Lung (tissue), 12 donors: ENCODE data around the gene MED12L. TPM values are rescaled to one million over a fixed set of nuclear protein-coding genes. Genes with fewer than 3 reads are reported as not detected.

ENCODE experiments used
- ATAC-seq: fragments of 200-7000 bp; cut with Tn5 transposase; one replicate; pipeline ENCODE4 v1.9.1; 2020; ENCODE audit warnings: moderate number of reproducible peaks; ENCODE audit not compliant: insufficient read depth, low FRiP score
- DNase-seq, 3 donors: peaks; one replicate each; pipeline ENCODE4 v3.0.0-alpha.2; 2013 to 2017
- H3K27ac ChIP-seq, 2 donors: one replicate each; pipeline ENCODE4 v1.5.1; 2013; ENCODE audit warnings: mild to moderate bottlenecking in 2 of 2, moderate library complexity in 2 of 2, control low read depth in 1 of 2, inconsistent platforms in 1 of 2, low read depth in 1 of 2, low read length in 1 of 2
- H3K27me3 ChIP-seq, 3 donors: one replicate each; pipeline ENCODE4 v1.5.1; 2013; ENCODE audit warnings: low read length in 2 of 3; ENCODE audit not compliant: control insufficient read depth in 3 of 3, insufficient read depth in 3 of 3
- H3K36me3 ChIP-seq, 4 donors: one replicate each; pipeline ENCODE4 v1.5.1; 2013; ENCODE audit warnings: low read length in 4 of 4, mild to moderate bottlenecking in 1 of 4, moderate library complexity in 1 of 4; ENCODE audit not compliant: control insufficient read depth in 4 of 4, insufficient read depth in 4 of 4
- H3K4me1 ChIP-seq, 5 donors: one replicate each; pipeline ENCODE4 v1.5.1; 2013; ENCODE audit warnings: low read length in 5 of 5, mild to moderate bottlenecking in 2 of 5, moderate library complexity in 1 of 5; ENCODE audit not compliant: control insufficient read depth in 5 of 5, insufficient read depth in 5 of 5
- H3K4me3 ChIP-seq: one replicate; pipeline ENCODE4 v1.5.1; 2013; ENCODE audit warnings: mild to moderate bottlenecking, control low read depth, moderate library complexity
- H3K9ac ChIP-seq, 2 donors: one replicate each; pipeline ENCODE4 v1.5.1; 2013; ENCODE audit warnings: low read length in 2 of 2, control low read depth in 1 of 2; ENCODE audit not compliant: insufficient read depth in 1 of 2
- H3K9me3 ChIP-seq, 4 donors: one replicate each; pipeline ENCODE4 v1.5.1; 2013; ENCODE audit warnings: low read length in 3 of 4, mild to moderate bottlenecking in 1 of 4, moderate library complexity in 1 of 4; ENCODE audit not compliant: control insufficient read depth in 4 of 4, insufficient read depth in 3 of 4
- CTCF ChIP-seq: IDR thresholded peaks from 2 replicates; pipeline ENCODE4 v1.5.1; 2012; ENCODE audit warnings: mild to moderate bottlenecking; ENCODE audit errors: control extremely low read depth, extremely low read depth
- WGBS, 2 donors: extraction: QIAGEN DNeasy Blood & Tissue Kit; methylation state at CpG; one replicate each; pipeline ENCODE4 v1.1.7; 2013; 5-methylcytosine and 5-hydroxymethylcytosine counted together
- polyA plus RNA-seq, 2 donors: library from polyadenylated mRNA; stranded (reverse); fragments of 200-250 nt; gene quantifications; one replicate each; pipeline ENCODE4 v1.2.1, GENCODE V29; 2013
- total RNA-seq, 2 donors: library from RNA; depleted of rRNA in 1 of 2; stranded (reverse); fragments of >200 nt in 1 of 2; gene quantifications; one replicate each; pipeline ENCODE4 v1.2.1, GENCODE V29; 2014 to 2021
- donor health status: control.
- donor health status: control.
- donor health status: Bipolar disorder and iron deficiency.
- donor health status: healthy.
- donor health status: DM: yes; HTN: yes; CAD: no.

Gene MED12L
- total and polyA plus RNA-seq, 4 donors: 0.02 to 0.82 (median 0.30) TPM

- no peak for ATAC-seq
- H3K9ac ChIP-seq: no peak overlapping the region
- WGBS, 2 donors: 72 to 81% methylated on average over 6 of the region's 6 CpGs
Measured at GRCh38 chr3:151419806-151420205, 334.3 kb downstream of the MED12L start.

DNA sequence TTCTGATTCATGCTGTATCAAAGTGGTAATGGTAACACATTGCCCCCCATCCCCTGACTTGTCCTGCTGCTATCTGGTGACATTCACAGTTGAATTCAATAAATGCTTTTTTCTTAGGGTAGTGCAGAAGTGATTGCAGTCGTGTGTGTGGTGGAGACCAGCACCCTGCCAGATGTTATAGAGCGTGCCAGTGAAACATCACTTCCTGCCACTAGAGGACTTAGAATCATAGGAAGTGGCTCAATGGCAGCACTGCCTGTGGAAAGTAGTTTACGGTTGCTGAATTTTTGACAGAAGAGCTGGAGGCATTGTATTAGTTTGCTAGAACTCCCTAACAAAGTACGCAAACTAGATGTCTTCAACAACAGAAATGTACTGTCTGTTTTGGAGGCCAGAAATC is 336.5 kb downstream of the MED12L start:
- WGBS, 2 donors: 51 to 64% methylated on average over 4 of the region's 4 CpGs
- ATAC-seq (no peak), DNase-seq (no peak)
- Histone ChIP-seq H3K36me3 (no peaks in the 10 kb centered on the region), H3K9ac (no peak overlapping the region), H3K4me1 (peaks cover 0 to 1% (median 0%) of the 10 kb centered on the region in 5 donors), H3K27ac (no peak overlapping the region), H3K4me3 (no peak overlapping the region), H3K27me3 (no peaks in the 10 kb centered on the region), H3K9me3 (peaks cover 0 to 4% (median 0%) of the 10 kb centered on the region in 4 donors)
- TF ChIP-seq CTCF: no peak

More at GRCh38 chr3:151419806-151420205, 334.3 kb downstream of the MED12L start:
- H3K4me1 ChIP-seq: peaks cover 0 to 3% (median 0%) of the 10 kb centered on the region in 5 donors
- no peak overlapping the region for H3K27ac ChIP-seq
- TF ChIP-seq CTCF: no peak
- no peak for DNase-seq
- no peaks in the 10 kb centered on the region for H3K36me3 ChIP-seq
- no peaks in the 10 kb centered on the region for H3K27me3 ChIP-seq
- H3K9me3 ChIP-seq: peaks cover 0 to 4% (median 0%) of the 10 kb centered on the region in 4 donors
- H3K4me3 ChIP-seq: no peak overlapping the region

GRCh38 chr3:151423091-151423490 is 337.6 kb downstream of the MED12L start:
- Histone ChIP-seq H3K27me3 (no peaks in the 10 kb centered on the region), H3K4me3 (no peak overlapping the region), H3K36me3 (no peaks in the 10 kb centered on the region), H3K9me3 (peaks cover 0 to 4% (median 0%) of the 10 kb centered on the region in 4 donors), H3K9ac (no peak overlapping the region), H3K27ac (no peak overlapping the region), H3K4me1 (peaks cover 0 to 1% (median 0%) of the 10 kb centered on the region in 5 donors)
- DNase-seq (no peak), ATAC-seq (no peak)
- TF ChIP-seq CTCF: no peak
- 87 to 90% methylated on average over 5 of the region's 5 CpGs for WGBS, 2 donors
